Ramos (cell line): ENCODE measurements around the gene VSIG4.

Experiments
- in situ Hi-C: fragments of 300-500 bp; cut with MboI; formaldehyde crosslinking; loops from one replicate; pipeline ENCODE4 v1.14.3; 2022; ENCODE audit warnings: low sequenced_read_pairs; ENCODE audit not compliant: unreplicated experiment

Gene VSIG4

GRCh38 chrX:66028936-66029335 is 10.9 kb downstream of the VSIG4 start:
- in situ Hi-C loops = no loop called here

- in situ Hi-C loops = loop anchor here (25.0 kb wide), 1 partner anchor 88 kb away; no protein-coding TSS in a partner anchor
Measured at GRCh38 chrX:66024570-66024969, 15.3 kb downstream of the VSIG4 start.

DNA sequence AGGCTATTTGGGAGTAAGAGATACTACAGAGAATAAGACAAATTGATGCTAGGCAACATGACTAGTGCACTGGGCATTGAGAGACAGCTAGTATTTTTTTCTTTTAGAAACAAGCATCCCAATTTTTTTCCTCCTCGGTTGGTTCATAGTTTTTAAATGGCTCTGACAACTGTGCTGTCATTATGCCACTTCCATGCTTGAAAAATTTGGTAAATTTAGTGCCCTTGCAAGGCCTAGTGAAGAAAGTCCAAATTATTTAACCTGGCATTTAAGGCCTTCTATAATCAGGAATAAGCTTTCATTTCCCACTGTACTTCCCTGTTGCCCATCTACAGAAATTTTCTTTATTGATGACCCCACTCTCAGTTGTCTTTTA is 15.8 kb downstream of the VSIG4 start:
- in situ Hi-C loops = loop anchor here (25.0 kb wide), 1 partner anchor 88 kb away; no protein-coding TSS in a partner anchor

GRCh38 chrX:66023385-66024091 is 16.3 kb downstream of the VSIG4 start:
- in situ Hi-C loops = loop anchor here (25.0 kb wide), 1 partner anchor 89 kb away; no protein-coding TSS in a partner anchor

- in situ Hi-C loops = loop anchor here (25.0 kb wide), 1 partner anchor 89 kb away; no protein-coding TSS in a partner anchor
Measured at GRCh38 chrX:66022632-66023384, 17.1 kb downstream of the VSIG4 start.

- in situ Hi-C loops = loop anchor here (25.0 kb wide), 1 partner anchor 90 kb away; no protein-coding TSS in a partner anchor
Measured at GRCh38 chrX:66021765-66022631, 17.9 kb downstream of the VSIG4 start.

GRCh38 chrX:66021401-66021764 is 18.5 kb downstream of the VSIG4 start:
- in situ Hi-C loops = loop anchor here (25.0 kb wide), 1 partner anchor 91 kb away; no protein-coding TSS in a partner anchor

DNA sequence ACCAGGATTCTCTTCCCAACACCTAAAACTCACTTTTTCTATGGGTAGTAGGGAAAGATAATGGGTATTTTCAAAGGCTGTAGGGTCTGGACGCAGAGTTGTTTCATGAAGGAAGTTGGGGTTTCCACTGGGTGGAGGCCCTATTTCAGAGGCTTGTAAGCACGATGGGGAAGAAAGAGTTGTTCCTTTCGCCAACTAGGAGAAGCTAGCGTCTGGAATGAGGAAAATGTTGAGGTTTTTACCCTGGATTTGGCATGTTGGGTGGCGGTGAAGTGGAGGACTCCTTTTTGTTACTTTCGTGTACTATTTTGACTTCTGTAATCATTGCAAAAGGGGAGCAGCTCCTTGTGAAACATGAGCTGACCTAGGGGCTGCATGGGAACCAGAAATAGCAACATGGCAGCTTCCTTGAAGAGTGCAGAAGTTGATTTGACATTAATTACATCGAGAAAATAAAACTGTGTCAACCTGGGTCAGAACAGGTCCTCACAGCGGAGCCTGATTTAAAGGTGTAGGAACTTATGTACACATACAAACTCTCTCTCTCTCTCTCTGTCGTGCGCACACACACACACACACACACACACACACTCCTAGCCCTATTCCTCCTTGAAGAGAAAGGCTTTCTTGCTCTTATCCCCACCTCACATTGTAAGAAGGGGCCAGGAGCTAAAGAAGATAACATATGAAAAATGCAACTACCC is 19.1 kb downstream of the VSIG4 start:
- in situ Hi-C loops = loop anchor here (25.0 kb wide), 1 partner anchor 92 kb away; no protein-coding TSS in a partner anchor

- in situ Hi-C loops = loop anchor here (25.0 kb wide), 1 partner anchor 92 kb away; no protein-coding TSS in a partner anchor
Measured at GRCh38 chrX:66019974-66020373, 19.9 kb downstream of the VSIG4 start.

DNA sequence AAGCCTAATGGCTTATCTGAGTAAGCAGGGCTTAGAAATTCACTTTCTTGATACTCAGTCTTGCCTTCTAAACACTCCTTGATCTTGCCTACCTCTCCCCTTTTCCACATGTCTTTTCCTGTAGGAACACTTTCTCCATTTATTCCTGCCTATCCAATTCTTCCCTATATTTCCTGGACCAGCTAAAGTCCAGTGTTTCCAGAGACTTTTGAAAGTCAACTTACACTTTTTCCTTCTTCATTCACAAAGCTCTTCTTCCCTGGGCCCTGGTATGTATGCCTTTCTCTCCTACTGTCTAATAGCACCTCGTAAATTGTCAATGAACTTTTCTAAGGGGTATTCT is 20.6 kb downstream of the VSIG4 start:
- in situ Hi-C loops = loop anchor here (25.0 kb wide), 1 partner anchor 93 kb away; no protein-coding TSS in a partner anchor

DNA sequence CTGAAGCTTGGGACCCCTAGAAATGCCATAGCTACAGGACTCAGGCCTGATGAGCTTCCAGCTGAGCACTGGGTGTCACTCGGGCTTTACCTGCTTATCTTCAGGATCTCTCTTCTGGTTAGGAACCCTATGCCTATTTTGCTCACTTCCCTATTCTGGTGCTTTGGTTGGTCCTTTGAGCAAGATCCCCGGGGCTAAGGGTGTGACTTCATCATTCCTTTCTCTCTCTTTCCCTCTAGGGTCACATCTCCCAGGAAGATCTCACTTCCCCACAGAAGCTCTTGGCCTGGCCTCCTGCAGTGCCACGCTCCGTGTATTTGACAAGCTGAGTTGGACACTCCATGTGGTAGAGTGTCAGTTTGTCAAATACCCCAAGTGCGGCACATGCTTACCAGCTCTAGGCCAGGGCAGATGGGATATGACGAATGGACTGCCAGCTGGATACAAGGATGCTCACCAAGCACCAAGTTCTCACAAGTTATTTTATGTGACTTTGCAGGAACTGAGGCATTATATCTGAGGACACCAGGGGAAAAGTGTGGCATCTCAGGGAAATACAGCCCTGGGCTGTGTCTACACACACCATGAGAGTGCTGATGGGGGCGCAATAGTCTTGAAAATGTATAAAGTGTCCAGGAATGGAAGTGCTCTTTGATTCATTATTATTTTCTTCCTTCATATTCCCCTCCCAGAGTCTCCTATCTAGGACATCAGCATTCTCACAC is 21.1 kb downstream of the VSIG4 start:
- in situ Hi-C loops = loop anchor here (25.0 kb wide), 1 partner anchor 94 kb away; no protein-coding TSS in a partner anchor

DNA sequence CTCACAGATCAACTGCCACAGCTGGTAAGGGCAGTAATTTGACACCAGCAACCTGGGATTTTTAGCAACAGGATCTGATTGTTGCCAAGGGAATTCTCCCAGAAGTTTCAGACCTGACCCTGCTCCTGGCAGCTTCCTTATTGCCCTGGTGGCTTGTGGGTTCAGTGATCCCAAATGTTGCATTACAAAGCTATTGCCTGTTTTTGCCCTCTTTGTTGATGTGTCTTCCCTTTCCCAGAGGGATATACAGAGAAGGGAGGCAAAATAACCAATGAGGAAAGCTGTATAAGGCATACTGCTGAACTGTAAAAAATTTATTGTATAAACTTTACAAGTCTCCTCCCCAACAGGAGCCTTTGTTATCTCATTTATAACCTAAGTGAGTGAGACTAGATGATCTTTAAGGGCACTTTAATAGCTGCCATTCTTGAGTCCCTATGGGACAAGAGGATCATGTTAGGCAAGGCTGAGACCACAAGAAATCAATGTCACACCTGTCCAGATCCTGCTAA is 22.2 kb downstream of the VSIG4 start:
- in situ Hi-C loops = loop anchor here (25.0 kb wide), 1 partner anchor 95 kb away; no protein-coding TSS in a partner anchor

- in situ Hi-C loops = loop anchor here (25.0 kb wide), 1 partner anchor 95 kb away; no protein-coding TSS in a partner anchor
Measured at GRCh38 chrX:66016905-66017658, 22.8 kb downstream of the VSIG4 start.

- in situ Hi-C loops = loop anchor here (25.0 kb wide), 1 partner anchor 96 kb away; no protein-coding TSS in a partner anchor
Measured at GRCh38 chrX:66015900-66016689, 23.8 kb downstream of the VSIG4 start.

DNA sequence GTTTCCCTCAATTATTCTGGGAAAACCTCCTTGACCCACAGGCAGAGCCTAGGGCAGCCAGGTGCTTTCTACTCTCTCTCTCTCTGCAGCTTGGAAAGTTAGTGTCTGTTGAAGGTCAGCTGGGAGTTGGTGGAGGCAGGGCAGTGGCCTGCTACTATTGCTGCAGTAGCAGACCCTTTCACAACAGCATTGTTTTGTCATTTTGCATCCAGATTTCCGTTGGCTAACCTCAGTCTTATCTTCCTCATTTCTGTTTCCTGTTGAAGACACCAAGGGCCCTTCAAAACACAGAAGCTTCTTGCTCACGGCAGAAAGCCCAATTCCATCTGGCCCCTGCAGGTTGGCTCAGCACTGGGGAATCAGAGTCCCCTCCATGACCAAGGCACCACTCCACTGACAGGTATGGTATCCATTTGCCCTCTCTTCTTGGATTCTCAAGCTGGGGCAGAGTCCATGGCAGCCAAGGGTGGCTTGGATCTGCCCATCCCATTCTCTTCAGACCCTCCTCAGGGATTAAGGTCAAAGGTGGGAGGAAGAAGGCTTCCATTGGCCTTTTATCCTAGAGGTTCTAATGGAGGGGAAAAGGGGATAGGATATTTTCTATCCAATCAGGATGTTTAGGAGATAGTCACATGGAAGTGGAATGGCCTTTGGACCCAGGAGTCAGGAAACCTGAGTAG is 24.6 kb downstream of the VSIG4 start:
- in situ Hi-C loops = loop anchor here (25.0 kb wide), 1 partner anchor 97 kb away; no protein-coding TSS in a partner anchor

DNA sequence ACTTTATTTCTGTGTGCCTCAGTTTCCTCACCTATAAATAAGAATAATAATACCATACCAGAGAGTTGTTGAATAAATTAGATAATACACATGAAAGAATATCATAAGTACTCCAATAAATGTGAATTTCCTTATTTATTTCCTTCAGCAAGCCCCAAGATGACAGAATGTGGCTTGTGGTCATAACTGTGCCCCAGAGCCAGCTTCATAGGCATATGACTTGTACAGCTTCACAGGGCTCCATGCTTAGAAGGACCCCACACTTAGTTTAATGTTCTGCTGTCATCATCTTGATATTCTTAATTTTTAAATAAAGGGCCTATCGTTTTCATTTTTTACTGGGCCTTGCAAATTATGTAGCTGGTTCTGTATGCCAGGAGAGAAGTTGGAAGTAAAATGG is 25.3 kb downstream of the VSIG4 start:
- in situ Hi-C loops = loop anchor here (25.0 kb wide), 1 partner anchor 98 kb away; no protein-coding TSS in a partner anchor
